RPMI7951 (cell line): ENCODE results near the gene RHEBL1. TPM values are rescaled to one million over a fixed set of nuclear protein-coding genes. Genes with fewer than 3 reads are reported as not detected.
"Not testable (repeated sequence)": the region's sequence is repeated elsewhere in the genome, so short reads cannot be mapped to it uniquely, and the experiment has no call there.

Experiments used
- DNase-seq: peaks from one replicate; pipeline ENCODE4 v3.0.0-alpha.2; 2012; ENCODE audit warnings: low read depth
- total RNA-seq: library from RNA; depleted of rRNA; stranded (reverse); fragments of >200 nt; shearing (Covaris generic); gene quantifications from 2 replicates; pipeline ENCODE4 v1.2.3, GENCODE V29; 2014

RHEBL1 gene
- total RNA-seq, 1 experiment from 2014 or later, result 6.7 TPM

GRCh38 chr12:49089821-49090773, 20.3 kb upstream of the RHEBL1 start:
- DNase-seq, result no peak

GRCh38 chr12:49088932-49089330, 19.2 kb upstream of the RHEBL1 start:
- DNase-seq, result no peak

- peak; percentile 88 for DNase-seq
These were observed 18.6 kb upstream of the RHEBL1 start for GRCh38 chr12:49088150-49088931.

GRCh38 chr12:49086116-49086515, 16.3 kb upstream of the RHEBL1 start:
- DNase-seq, result no peak

- no peak for DNase-seq
These were observed 14.7 kb upstream of the RHEBL1 start for GRCh38 chr12:49084438-49084837.

GRCh38 chr12:49079793-49080192, 10.0 kb upstream of the RHEBL1 start:
- no peak for DNase-seq

GRCh38 chr12:49070971-49071370, 1.2 kb upstream of the RHEBL1 start:
- no peak for DNase-seq

GRCh38 chr12:49068879-49069506, 786 bp downstream of the RHEBL1 start:
- no peak for DNase-seq

GRCh38 chr12:49066120-49066519, 3.7 kb downstream of the RHEBL1 start:
- no peak for DNase-seq

- DNase-seq, result no peak
These were observed 5.0 kb downstream of the RHEBL1 start for GRCh38 chr12:49064767-49065152.

- DNase-seq, result not testable (repeated sequence)
These were observed 7.9 kb downstream of the RHEBL1 start for GRCh38 chr12:49061916-49062315.

- no peak for DNase-seq
These were observed 8.6 kb downstream of the RHEBL1 start for GRCh38 chr12:49061157-49061650.

- peak; percentile 95 for DNase-seq
These were observed 9.3 kb downstream of the RHEBL1 start, which contains the start of gene KMT2D for GRCh38 chr12:49060237-49061156. Gene KMT2D (minus strand): TSS chr12:49060794. CDS start chr12:49055324, 5,470 bp downstream.

GRCh38 chr12:49059299-49060171, 10.2 kb downstream of the RHEBL1 start:
- DNase-seq, result peak; percentile 7

GRCh38 chr12:49059045-49059298, 10.8 kb downstream of the RHEBL1 start:
- no peak for DNase-seq

GRCh38 chr12:49058366-49059044, 11.3 kb downstream of the RHEBL1 start:
- DNase-seq, result no peak

- DNase-seq, result no peak
These were observed 11.9 kb downstream of the RHEBL1 start for GRCh38 chr12:49057888-49058287.

- DNase-seq, result peak; percentile 68
These were observed 13.6 kb downstream of the RHEBL1 start for GRCh38 chr12:49055978-49056754.

GRCh38 chr12:49055092-49055491, 14.7 kb downstream of the RHEBL1 start:
- no peak for DNase-seq
